ENCODE results near the gene ARHGAP22.

Gene ARHGAP22

GRCh38 chr10:48478980-48479811, 125.7 kb downstream of the ARHGAP22 start:
- no peak for DNase-seq (ENCODE audit: low read depth, low spot score)

GRCh38 chr10:48478469-48478868, 126.4 kb downstream of the ARHGAP22 start:
- DNase-seq (ENCODE audit: low read depth, low spot score): no peak

GRCh38 chr10:48477616-48478015, 127.3 kb downstream of the ARHGAP22 start:
- no peak for DNase-seq (ENCODE audit: low read depth, low spot score)

- DNase-seq (ENCODE audit: low read depth, low spot score): no peak
Observed at GRCh38 chr10:48477141-48477540, 127.7 kb downstream of the ARHGAP22 start.

- DNase-seq (ENCODE audit: low read depth, low spot score): no peak
Observed at GRCh38 chr10:48476279-48476982, 128.4 kb downstream of the ARHGAP22 start.

GRCh38 chr10:48475943-48476278, 129.0 kb downstream of the ARHGAP22 start:
- DNase-seq (ENCODE audit: low read depth, low spot score): no peak

GRCh38 chr10:48474765-48475365, 130.0 kb downstream of the ARHGAP22 start:
- no peak for DNase-seq (ENCODE audit: low read depth, low spot score)

GRCh38 chr10:48473704-48474103, 131.2 kb downstream of the ARHGAP22 start:
- DNase-seq (ENCODE audit: low read depth, low spot score): no peak

GRCh38 chr10:48472501-48473069, 132.3 kb downstream of the ARHGAP22 start:
- no peak for DNase-seq (ENCODE audit: low read depth, low spot score)

GRCh38 chr10:48470893-48471805, 133.7 kb downstream of the ARHGAP22 start:
- no peak for DNase-seq (ENCODE audit: low read depth, low spot score)

- no peak for DNase-seq (ENCODE audit: low read depth, low spot score)
Observed at GRCh38 chr10:48470115-48470892, 134.6 kb downstream of the ARHGAP22 start.

GRCh38 chr10:48469516-48470020, 135.3 kb downstream of the ARHGAP22 start:
- no peak for DNase-seq (ENCODE audit: low read depth, low spot score)

GRCh38 chr10:48468866-48469511, 135.9 kb downstream of the ARHGAP22 start:
- no peak for DNase-seq (ENCODE audit: low read depth, low spot score)

- no peak for DNase-seq (ENCODE audit: low read depth, low spot score)
Observed at GRCh38 chr10:48468130-48468790, 136.6 kb downstream of the ARHGAP22 start.

- DNase-seq (ENCODE audit: low read depth, low spot score): no peak
Observed at GRCh38 chr10:48467669-48468068, 137.2 kb downstream of the ARHGAP22 start.

- no peak for DNase-seq (ENCODE audit: low read depth, low spot score)
Observed at GRCh38 chr10:48466611-48467240, 138.1 kb downstream of the ARHGAP22 start.

GRCh38 chr10:48465860-48466521, 138.9 kb downstream of the ARHGAP22 start:
- no peak for DNase-seq (ENCODE audit: low read depth, low spot score)
